NCI-H748 (cell line): ENCODE results near the gene CCSAP.

Source experiments
- DNase-seq: peaks from one replicate; lab custom pipeline; 2025; ENCODE audit not compliant: unreplicated experiment; lab: John Stamatoyannopoulos, UW

Gene CCSAP

DNA sequence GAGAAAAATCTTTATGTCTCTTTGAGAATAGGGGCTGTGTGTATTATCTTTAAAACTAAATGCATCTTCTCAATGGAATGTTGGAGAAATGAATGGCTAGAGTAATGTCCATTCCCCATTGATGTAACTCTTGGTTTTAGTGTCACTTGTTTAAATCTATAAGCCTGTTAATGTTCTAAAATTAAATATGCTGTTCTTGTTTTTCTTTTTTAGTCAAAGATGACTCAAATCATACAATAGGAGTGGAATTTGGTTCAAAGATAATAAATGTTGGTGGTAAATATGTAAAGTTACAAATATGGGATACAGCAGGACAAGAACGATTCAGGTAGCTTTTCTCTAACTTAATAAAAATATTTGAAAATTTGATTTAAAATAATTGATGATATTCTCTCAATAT lies 54.3 kb downstream of the CCSAP start:
- no peak for DNase-seq

DNA sequence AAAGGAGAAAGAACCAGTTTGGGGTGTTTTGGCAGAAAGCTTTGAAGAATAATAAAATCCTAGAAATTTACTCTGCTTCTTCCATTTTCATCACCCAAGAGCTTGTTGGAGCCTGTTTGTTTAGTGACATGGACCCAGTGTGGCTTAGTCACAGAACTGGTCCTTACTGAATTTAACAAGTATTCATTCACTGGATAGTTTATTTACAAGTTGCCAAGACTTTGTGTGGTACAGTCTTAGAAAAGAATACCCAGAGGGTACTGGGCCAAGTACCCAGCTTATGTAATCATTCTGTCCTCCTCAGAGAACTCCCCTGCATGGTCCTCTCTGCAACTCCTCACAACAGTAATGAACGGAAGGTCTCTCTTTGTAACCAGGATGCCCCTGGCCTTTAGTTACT lies 55.6 kb downstream of the CCSAP start:
- no peak for DNase-seq

DNA sequence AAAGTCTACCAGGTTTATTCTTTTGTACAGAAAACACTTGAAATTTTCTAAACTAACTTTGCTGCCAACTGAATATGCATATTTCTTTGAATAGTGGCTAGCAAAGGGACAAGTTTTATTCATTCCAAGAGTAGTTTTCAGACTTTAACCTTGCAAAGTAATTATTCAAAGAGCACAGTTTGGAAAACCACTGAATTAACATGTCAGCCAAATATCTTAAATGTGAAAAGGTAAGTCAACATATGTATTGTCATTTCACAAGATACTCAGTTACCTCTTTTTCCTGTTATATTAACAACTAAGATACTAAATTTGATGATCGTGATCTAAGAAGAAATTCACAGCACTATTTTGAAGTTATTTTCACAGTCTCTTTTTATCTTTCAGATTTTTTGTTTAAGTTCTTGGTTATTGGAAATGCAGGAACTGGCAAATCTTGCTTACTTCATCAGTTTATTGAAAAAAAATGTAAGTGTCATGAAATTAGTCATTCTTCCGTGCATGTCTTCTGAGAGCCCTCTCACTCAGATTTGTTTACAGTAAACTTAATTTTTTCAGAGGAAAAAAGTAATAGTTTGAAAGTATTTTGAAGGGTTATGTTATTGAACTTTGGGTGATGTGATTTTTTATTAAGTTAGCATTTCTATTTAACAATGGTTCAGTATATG lies 56.6 kb downstream of the CCSAP start:
- no peak for DNase-seq

GRCh38 chr1:229285440-229285839 lies 57.4 kb downstream of the CCSAP start:
- DNase-seq, result no peak

- no peak for DNase-seq
These were observed 58.0 kb downstream of the CCSAP start for GRCh38 chr1:229284887-229285286.

GRCh38 chr1:229283183-229283611 lies 59.6 kb downstream of the CCSAP start:
- no peak for DNase-seq

DNA sequence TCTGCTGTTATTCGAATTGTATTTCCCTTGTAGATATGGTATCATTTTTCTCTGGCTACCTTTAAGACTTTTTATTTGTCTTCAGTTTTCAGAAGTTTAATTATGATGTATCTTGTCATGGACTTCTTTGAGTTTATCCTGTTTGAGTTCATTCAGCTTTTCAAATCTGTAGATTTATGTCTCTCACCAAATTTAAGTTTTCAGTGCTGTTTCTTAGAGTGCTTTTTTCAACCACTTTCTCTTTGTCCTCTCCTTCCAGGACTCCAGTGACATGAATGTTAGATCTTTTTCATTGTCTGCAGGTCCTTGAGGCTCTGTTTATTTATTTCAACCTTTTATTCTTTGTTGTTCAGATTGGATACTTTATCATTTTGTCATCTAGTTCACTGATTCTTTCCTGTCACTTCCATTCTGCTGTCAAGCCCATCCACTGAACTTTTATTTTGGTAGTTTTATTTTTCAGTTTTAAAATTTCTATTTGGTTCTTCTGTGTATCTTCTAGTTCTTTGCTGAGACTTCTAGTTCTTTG lies 60.5 kb downstream of the CCSAP start:
- DNase-seq, result no peak

DNA sequence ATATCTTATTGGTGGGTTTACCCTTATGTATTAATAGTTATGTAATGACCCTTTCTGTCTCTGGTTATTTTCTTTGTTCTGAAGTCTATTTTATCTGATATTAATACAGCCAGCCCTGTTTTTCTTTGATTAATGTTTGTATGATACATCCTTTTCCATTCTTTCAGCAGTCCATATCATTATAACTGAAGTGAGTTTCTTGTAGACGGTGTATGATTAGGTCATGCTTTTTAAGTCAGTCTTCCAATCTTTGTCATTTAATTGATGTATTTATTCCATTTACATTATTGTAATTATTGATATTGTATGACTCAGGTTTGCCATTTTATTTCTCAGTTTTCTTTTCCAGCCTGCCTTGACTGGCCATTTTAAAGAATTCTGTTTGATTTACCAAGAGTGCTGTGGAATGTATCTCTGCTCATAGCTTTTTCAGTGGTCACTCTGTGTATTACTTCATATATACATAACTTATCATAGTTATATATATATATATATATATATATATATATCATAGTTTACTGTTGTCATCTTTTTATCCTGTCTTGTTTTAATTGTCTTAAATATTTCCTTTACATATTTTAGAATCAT lies 61.4 kb downstream of the CCSAP start:
- DNase-seq, result no peak

DNA sequence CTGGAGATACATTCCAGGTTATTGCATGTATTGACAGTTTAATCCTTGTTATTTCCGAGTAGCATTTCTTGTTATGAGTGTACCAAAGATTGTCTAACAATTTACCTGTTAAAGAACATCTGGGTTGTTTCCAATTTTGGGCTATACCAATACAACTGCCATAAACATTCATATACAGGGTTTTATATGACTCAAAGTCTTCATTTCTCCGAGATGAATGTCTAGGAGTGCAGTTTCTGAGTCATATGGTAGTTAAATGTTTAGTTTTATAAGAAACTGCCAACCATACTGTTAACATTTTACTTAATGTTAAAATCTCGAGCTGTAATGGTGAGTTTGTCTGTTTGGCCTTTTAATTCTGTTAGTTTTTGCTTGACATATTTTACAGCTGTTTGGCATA lies 61.9 kb downstream of the CCSAP start:
- DNase-seq, result no peak

- no peak for DNase-seq
These were observed 62.6 kb downstream of the CCSAP start for GRCh38 chr1:229280037-229280828.

- no peak for DNase-seq
These were observed 63.6 kb downstream of the CCSAP start for GRCh38 chr1:229279242-229279641.

GRCh38 chr1:229278120-229278741 lies 64.6 kb downstream of the CCSAP start:
- DNase-seq, result no peak

DNA sequence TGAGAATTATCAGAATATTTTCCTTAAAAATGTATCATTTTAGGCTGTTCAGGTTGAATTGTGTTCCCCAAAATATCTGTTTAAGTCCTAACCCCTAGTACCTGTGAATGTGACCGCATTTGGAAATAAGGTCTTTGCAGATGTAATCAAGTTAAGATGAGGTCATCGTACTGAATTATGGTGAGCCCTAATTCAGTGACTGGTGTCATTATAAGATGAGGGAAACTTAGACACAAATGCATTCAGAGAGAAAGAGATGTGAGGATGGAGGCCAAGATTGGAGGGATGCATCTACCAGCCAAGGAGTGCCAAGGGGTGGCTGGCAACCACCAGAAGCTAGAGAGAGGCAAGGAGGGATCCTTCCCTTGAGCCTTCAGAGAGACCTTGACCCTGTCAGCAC lies 67.8 kb downstream of the CCSAP start:
- no peak for DNase-seq

GRCh38 chr1:229273507-229274232 lies 69.2 kb downstream of the CCSAP start:
- DNase-seq, result no peak

DNA sequence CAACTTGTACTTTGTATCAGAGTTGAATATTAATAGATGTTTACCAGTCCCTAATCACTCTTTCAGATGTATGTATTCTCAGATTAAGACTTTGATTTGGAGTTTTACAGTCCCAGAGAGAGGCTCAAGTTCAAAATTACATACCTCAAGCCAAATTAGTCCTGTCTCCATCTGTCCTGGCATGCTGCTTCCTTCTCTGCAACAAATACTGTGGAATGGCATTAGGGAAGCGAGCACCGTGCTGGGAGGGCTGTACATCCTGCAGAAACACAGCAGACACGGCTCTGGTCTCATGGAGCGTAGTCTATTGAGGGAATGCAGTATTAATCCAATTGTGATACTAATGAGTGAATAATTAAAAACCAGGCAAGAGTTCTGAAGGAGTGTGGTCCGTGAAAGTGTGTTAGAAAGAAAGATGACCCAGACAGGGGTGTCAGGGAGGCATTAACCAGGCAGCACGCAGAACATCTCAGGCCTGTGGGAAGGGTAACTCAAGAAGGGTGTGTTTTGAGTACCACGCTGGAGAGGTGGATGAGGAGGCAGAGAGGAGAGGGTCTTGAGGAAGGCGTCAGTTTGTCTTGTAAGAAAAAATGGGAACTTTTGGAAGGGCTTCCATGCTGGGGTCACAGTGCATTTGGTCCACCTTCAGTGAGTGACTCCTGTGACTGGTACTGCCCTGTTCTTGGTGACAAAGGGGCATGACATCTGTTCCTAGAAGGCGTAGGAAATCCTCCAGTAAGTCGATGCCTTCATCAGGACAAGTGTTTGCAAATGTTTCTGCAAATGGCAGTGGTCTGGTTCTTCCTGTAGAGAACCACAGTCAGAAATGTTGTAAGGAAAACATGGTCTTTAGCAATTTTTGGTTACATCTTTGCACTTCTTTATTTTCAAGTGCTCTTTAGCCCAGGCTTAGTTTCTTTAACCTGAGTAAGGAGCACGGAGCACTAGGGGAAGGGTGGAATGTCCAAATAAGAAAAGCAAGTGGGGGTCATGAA lies 70.4 kb downstream of the CCSAP start:
- no peak for DNase-seq

DNA sequence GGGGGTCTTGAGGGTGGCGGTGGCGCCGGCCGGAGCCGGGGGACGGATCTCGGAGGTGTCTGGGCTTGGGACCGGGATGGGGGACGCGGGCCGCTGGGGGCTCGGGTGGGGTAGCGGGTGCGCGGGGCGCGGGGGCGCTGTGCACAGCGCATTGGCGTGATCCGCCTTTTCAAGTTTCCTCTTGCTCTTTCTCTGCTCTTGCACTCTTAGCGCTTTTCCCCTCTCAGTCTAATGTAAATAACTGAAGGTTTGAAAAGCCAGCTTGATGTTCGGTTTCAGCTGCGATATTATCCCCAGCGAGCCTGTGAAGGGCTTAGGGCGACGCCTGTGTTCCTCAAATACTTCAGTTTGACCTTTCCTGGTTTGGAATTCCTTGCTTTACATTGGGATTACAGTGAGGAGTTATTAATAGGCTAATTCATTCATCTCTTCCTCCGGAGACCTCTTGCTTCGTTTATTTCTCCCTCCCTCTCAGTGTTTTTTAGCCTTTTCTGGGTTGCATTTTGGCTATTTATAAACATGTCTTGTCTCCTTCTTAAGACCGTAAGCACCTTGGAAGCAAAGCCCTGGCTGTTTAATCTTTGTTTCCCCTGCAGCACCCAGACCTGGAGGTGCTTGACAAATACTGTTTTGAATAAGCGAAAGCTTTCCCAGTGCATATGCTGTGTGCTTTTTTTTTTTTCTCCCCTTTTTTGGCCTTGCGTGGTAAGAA lies 71.2 kb downstream of the CCSAP start:
- peak; percentile 45 for DNase-seq
